ENCODE data around the gene SPTBN4.

SPTBN4 gene

GRCh38 chr19:40596608-40597328, 130.0 kb downstream of the SPTBN4 start (continued):
- TF ChIP-seq ZSCAN23 (tag by site-specific recombination; IDR thresholded peaks at IDR 0.05): no peak
- TF ChIP-seq ZBTB44 (tag by site-specific recombination; IDR thresholded peaks at IDR 0.05): no peak
- TF ChIP-seq ZNF626 (tag by site-specific recombination; IDR thresholded peaks at IDR 0.05): no peak
- TF ChIP-seq ZBTB8A (tag by site-specific recombination; IDR thresholded peaks at IDR 0.05): 0 out of 2 replicates have a peak, but pooled peaks have one; percentile 7
- no peak for TF ChIP-seq TSHZ1 (tag by site-specific recombination; IDR thresholded peaks at IDR 0.05; ENCODE audit: borderline replicate concordance)
- no peak for TF ChIP-seq ZNF623 (tag by site-specific recombination; IDR thresholded peaks at IDR 0.05)
- no peak for TF ChIP-seq ZNF621 (tag by site-specific recombination; IDR thresholded peaks at IDR 0.05)
- TF ChIP-seq ZNF26 (tag by site-specific recombination; IDR thresholded peaks at IDR 0.05): no peak
- TF ChIP-seq ZNF280D (tag by site-specific recombination; IDR thresholded peaks at IDR 0.05): no peak
- no peak for TF ChIP-seq PBX3 (CRISPR knock-in tag; IDR thresholded peaks at IDR 0.05)
- no peak for TF ChIP-seq ZNF837 (tag by site-specific recombination; IDR thresholded peaks at IDR 0.05)
- no peak for TF ChIP-seq ZNF488 (tag by site-specific recombination; IDR thresholded peaks at IDR 0.05)
- TF ChIP-seq ZNF629 (tag by site-specific recombination; IDR thresholded peaks at IDR 0.05): no peak
- TF ChIP-seq ZNF23 (tag by site-specific recombination; IDR thresholded peaks at IDR 0.05; ENCODE audit: borderline replicate concordance): no peak
- no peak for TF ChIP-seq KLF1 (tag by site-specific recombination; IDR thresholded peaks at IDR 0.05)
- TF ChIP-seq ELK4 (IDR thresholded peaks at IDR 0.05; ENCODE audit: borderline replicate concordance, low read depth, low read length): no peak
- no peak for TF ChIP-seq ATF2 (tag by site-specific recombination; IDR thresholded peaks at IDR 0.05; ENCODE audit: low read depth)
- TF ChIP-seq SP7 (tag by site-specific recombination; IDR thresholded peaks at IDR 0.05): no peak
- TF ChIP-seq ZBTB49 (tag by site-specific recombination; IDR thresholded peaks at IDR 0.05; ENCODE audit: low read depth): no peak
- no peak for TF ChIP-seq ZFP41 (tag by site-specific recombination; IDR thresholded peaks at IDR 0.05; ENCODE audit: borderline replicate concordance)
- no peak; the same call in 1 of the 2 replicates for TF ChIP-seq KLF10 (tag by site-specific recombination; IDR thresholded peaks at IDR 0.05)

All from HEK293 (cell line).